ENCODE data around the gene AKR1B15. TPM values are rescaled to one million over a fixed set of nuclear protein-coding genes. Genes with fewer than 3 reads are reported as not detected.

Gene AKR1B15
- 24.4 to 37.9 TPM (median 33.8 TPM) in 5 replicates for total RNA-seq (2022; extraction: Qiagen RNA extraction)

GRCh38 chr7:134548877-134549276 lies at the start of gene AKR1B15:
AKR1B15 (plus strand) TSS chr7:134549110; CDS start chr7:134564620, 15,510 bp downstream.

Other genes starting within 250 kb of the AKR1B15 start
- 27.3 to 34.4 TPM (median 33.0 TPM) in 5 replicates for gene SLC35B4, start 232.2 kb upstream of the AKR1B15 start, total RNA-seq (2022; extraction: Qiagen RNA extraction)
- 2,348 to 2,695 TPM (median 2,586 TPM) in 5 replicates for gene AKR1B1, start 90.0 kb upstream of the AKR1B15 start, total RNA-seq (2022; extraction: Qiagen RNA extraction)
- 2,307 to 2,471 TPM (median 2,332 TPM) in 5 replicates for gene AKR1B10, start 21.5 kb upstream of the AKR1B15 start, total RNA-seq (2022; extraction: Qiagen RNA extraction)
- 16.2 to 22.8 TPM (median 18.3 TPM) in 5 replicates for gene BPGM, start 97.7 kb downstream of the AKR1B15 start, total RNA-seq (2022; extraction: Qiagen RNA extraction)
- gene CALD1, start 230.5 kb downstream of the AKR1B15 start, total RNA-seq (2022; extraction: Qiagen RNA extraction), result 147 to 258 TPM (median 211 TPM) in 5 replicates

Measured in A549 treated with AZD2906 at 1 μM for 4 hours (cell line).